DND-41 (cell line): ENCODE results near the gene PAPSS2.

ENCODE experiments used
- ATAC-seq: fragments of 200-7000 bp; cut with Tn5 transposase; 3 replicates; pipeline ENCODE4 v1.9.1; 2021; ENCODE audit warnings: low read depth; ENCODE audit not compliant: insufficient read depth
- DNase-seq: peaks from one replicate; pipeline ENCODE4 v3.0.0-alpha.2; 2020
- H2AFZ ChIP-seq: 2 replicates; pipeline ENCODE4 v1.6.0; 2012; ENCODE audit warnings: low read depth, low read length
- H3K27ac ChIP-seq: 2 replicates; pipeline ENCODE4 v1.5.1; 2012; ENCODE audit warnings: low read length, inconsistent platforms
- H3K27me3 ChIP-seq: fragments of 200-600 bp; sonication (generic); 2 replicates; pipeline ENCODE4 v1.6.0; 2012; ENCODE audit warnings: low read length, mild to moderate bottlenecking, inconsistent platforms; ENCODE audit not compliant: insufficient read depth, poor library complexity
- H3K36me3 ChIP-seq: 2 replicates; pipeline ENCODE4 v1.5.1; 2012; ENCODE audit warnings: low read length, inconsistent platforms; ENCODE audit not compliant: insufficient read depth
- H3K4me1 ChIP-seq: 2 replicates; pipeline ENCODE4 v1.5.1; 2012; ENCODE audit warnings: mild to moderate bottlenecking, low read length; ENCODE audit not compliant: insufficient read depth
- H3K4me2 ChIP-seq: 2 replicates; pipeline ENCODE4 v1.6.0; 2012; ENCODE audit warnings: mild to moderate bottlenecking, moderate library complexity, low read length, inconsistent platforms; ENCODE audit not compliant: insufficient read depth
- H3K4me3 ChIP-seq, 2 experiments: fragments of 200-600 bp in 1 of 2; shearing (Covaris generic) in 1 of 2; 2 replicates each; pipeline ENCODE4 v1.5.1; 2012 to 2016; ENCODE audit warnings: inconsistent platforms in 2 of 2, low read length in 2 of 2, mild to moderate bottlenecking in 2 of 2, low read depth in 1 of 2, moderate library complexity in 1 of 2
- H3K79me2 ChIP-seq: 2 replicates; pipeline ENCODE4 v1.6.0; 2012; ENCODE audit warnings: low read length, inconsistent platforms; ENCODE audit not compliant: insufficient read depth
- H3K9ac ChIP-seq: 2 replicates; pipeline ENCODE4 v1.6.0; 2012; ENCODE audit warnings: low read depth, mild to moderate bottlenecking, inconsistent platforms, low read length, moderate library complexity
- H3K9me3 ChIP-seq: 2 replicates; pipeline ENCODE4 v1.5.1; 2012; ENCODE audit warnings: low read length, moderate library complexity, mild to moderate bottlenecking, inconsistent platforms; ENCODE audit not compliant: insufficient read depth, severe bottlenecking
- H4K20me1 ChIP-seq: 2 replicates; pipeline ENCODE4 v1.6.0; 2012; ENCODE audit warnings: low read length; ENCODE audit not compliant: insufficient read depth
- CTCF ChIP-seq: IDR thresholded peaks from 2 replicates; pipeline ENCODE4 v1.5.1; 2012; ENCODE audit warnings: borderline replicate concordance, low read length, moderate library complexity, mild to moderate bottlenecking; ENCODE audit not compliant: poor library complexity, severe bottlenecking; ENCODE audit errors: extremely low read depth
- EZH2 ChIP-seq: IDR thresholded peaks from 3 replicates; pipeline ENCODE4 v1.6.1; 2012; ENCODE audit warnings: borderline replicate concordance, low read depth, mild to moderate bottlenecking, moderate library complexity, low read length, inconsistent platforms; ENCODE audit not compliant: severe bottlenecking

Gene PAPSS2

GRCh38 chr10:87668324-87669074, 8.8 kb downstream of the PAPSS2 start:
- H3K4me2 ChIP-seq: no peak overlapping the region
- no peaks in the 10 kb centered on the region for H3K4me1 ChIP-seq
- DNase-seq (no peak), ATAC-seq (no peak)
- H3K4me3 ChIP-seq: no peak overlapping the region
- H3K9ac ChIP-seq: no peak overlapping the region
- TF ChIP-seq CTCF: no peak
- TF ChIP-seq EZH2: no peak
- H3K27ac ChIP-seq: no peak overlapping the region
- no peaks in the 10 kb centered on the region for H3K36me3 ChIP-seq
- H3K27me3 ChIP-seq: no peaks in the 10 kb centered on the region
- no peaks in the 10 kb centered on the region for H4K20me1 ChIP-seq
- H3K9me3 ChIP-seq: no peaks in the 10 kb centered on the region
- H2AFZ ChIP-seq: no peak overlapping the region
- no peaks in the 10 kb centered on the region for H3K79me2 ChIP-seq

- no peak overlapping the region for H3K27ac ChIP-seq
- H3K9me3 ChIP-seq: no peaks in the 10 kb centered on the region
- no peak overlapping the region for H3K4me3 ChIP-seq
- H3K27me3 ChIP-seq: no peaks in the 10 kb centered on the region
- H3K4me2 ChIP-seq: no peak overlapping the region
- TF ChIP-seq CTCF (no peak), EZH2 (no peak)
- H2AFZ ChIP-seq: no peak overlapping the region
- DNase-seq (no peak), ATAC-seq (no peak)
- no peaks in the 10 kb centered on the region for H4K20me1 ChIP-seq
- H3K4me1 ChIP-seq: no peaks in the 10 kb centered on the region
- H3K36me3 ChIP-seq: no peaks in the 10 kb centered on the region
- no peak overlapping the region for H3K9ac ChIP-seq
- no peaks in the 10 kb centered on the region for H3K79me2 ChIP-seq
Measured at GRCh38 chr10:87669752-87670151, 10.1 kb downstream of the PAPSS2 start.

- no peaks in the 10 kb centered on the region for H3K36me3 ChIP-seq
- ATAC-seq: no peak
- TF ChIP-seq CTCF: no peak
- TF ChIP-seq EZH2: no peak
- H3K79me2 ChIP-seq: no peaks in the 10 kb centered on the region
- H3K4me3 ChIP-seq: no peak overlapping the region
- DNase-seq: no peak
- H3K4me1 ChIP-seq: no peaks in the 10 kb centered on the region
- H4K20me1 ChIP-seq: no peaks in the 10 kb centered on the region
- H3K4me2 ChIP-seq: no peak overlapping the region
- H3K9me3 ChIP-seq: no peaks in the 10 kb centered on the region
- H3K27me3 ChIP-seq: no peaks in the 10 kb centered on the region
- H2AFZ ChIP-seq: no peak overlapping the region
- H3K9ac ChIP-seq: no peak overlapping the region
- H3K27ac ChIP-seq: no peak overlapping the region
Measured at GRCh38 chr10:87670586-87670985, 10.9 kb downstream of the PAPSS2 start.
